Osteocyte (in vitro differentiated cells): Measurements from ENCODE around the gene IER5. TPM values are rescaled to one million over a fixed set of nuclear protein-coding genes. Genes with fewer than 3 reads are reported as not detected.

ENCODE experiments used
- DNase-seq: peaks from one replicate; pipeline ENCODE4 v3.0.0; 2021; ENCODE audit warnings: mixed read lengths; ENCODE audit not compliant: unreplicated experiment; ENCODE audit errors: extremely low spot score
- H3K27ac Mint-ChIP-seq: one replicate; pipeline ENCODE4 v1.8.0; 2021; ENCODE audit warnings: mild to moderate bottlenecking, mixed read lengths; ENCODE audit not compliant: unreplicated experiment
- H3K27me3 Mint-ChIP-seq: one replicate; pipeline ENCODE4 v1.8.0; 2021; ENCODE audit warnings: mixed read lengths; ENCODE audit not compliant: unreplicated experiment
- H3K36me3 Mint-ChIP-seq: one replicate; pipeline ENCODE4 v1.8.0; 2021; ENCODE audit warnings: mixed read lengths; ENCODE audit not compliant: unreplicated experiment
- H3K4me1 Mint-ChIP-seq: one replicate; pipeline ENCODE4 v1.8.0; 2021; ENCODE audit warnings: mixed read lengths; ENCODE audit not compliant: unreplicated experiment
- H3K4me3 Mint-ChIP-seq: one replicate; pipeline ENCODE4 v1.8.0; 2021; ENCODE audit warnings: mild to moderate bottlenecking, moderate library complexity, mixed read lengths; ENCODE audit not compliant: unreplicated experiment
- H3K9me3 Mint-ChIP-seq: one replicate; pipeline ENCODE4 v1.8.0; 2021; ENCODE audit warnings: mixed read lengths; ENCODE audit not compliant: unreplicated experiment
- CTCF ChIP-seq: fragments of 200-600 bp; sonication (generic); IDR thresholded peaks from 2 replicates; pipeline ENCODE4 v1.5.0; 2021; ENCODE audit warnings: antibody characterized with exemption, mild to moderate bottlenecking, moderate library complexity
- total RNA-seq: library from RNA; stranded (reverse); gene quantifications from 2 replicates; pipeline ENCODE4 v1.2.1, GENCODE V29; 2021

The IER5 gene
- total RNA-seq, 1 donor from 2014 or later: 29.8 TPM

GRCh38 chr1:181092056-181092455 is 3.6 kb downstream of the IER5 start:
- Mint-ChIP-seq H3K9me3 (no peaks in the 10 kb centered on the region), H3K36me3 (peaks cover 22% of the 10 kb centered on the region), H3K27me3 (no peaks in the 10 kb centered on the region), H3K4me1 (peaks cover 73% of the 10 kb centered on the region), H3K27ac (peak overlapping the region; percentile 7), H3K4me3 (peak overlapping the region; percentile 99)
- TF ChIP-seq CTCF: no peak
- DNase-seq: no peak

GRCh38 chr1:181092883-181093458 is 4.5 kb downstream of the IER5 start:
- H3K4me3 Mint-ChIP-seq: peak overlapping the region; percentile 68
- H3K27me3 Mint-ChIP-seq: no peaks in the 10 kb centered on the region
- no peak for DNase-seq
- H3K4me1 Mint-ChIP-seq: peaks cover 74% of the 10 kb centered on the region
- no peaks in the 10 kb centered on the region for H3K9me3 Mint-ChIP-seq
- peak overlapping the region; percentile 72 for H3K27ac Mint-ChIP-seq
- TF ChIP-seq CTCF: no peak
- H3K36me3 Mint-ChIP-seq: peaks cover 22% of the 10 kb centered on the region

- H3K9me3 Mint-ChIP-seq: no peaks in the 10 kb centered on the region
- H3K4me3 Mint-ChIP-seq: peak overlapping the region; percentile 56
- no peak for TF ChIP-seq CTCF
- DNase-seq: no peak
- peaks cover 86% of the 10 kb centered on the region for H3K4me1 Mint-ChIP-seq
- peaks cover 22% of the 10 kb centered on the region for H3K36me3 Mint-ChIP-seq
- H3K27ac Mint-ChIP-seq: peak overlapping the region; percentile 94
- H3K27me3 Mint-ChIP-seq: no peaks in the 10 kb centered on the region
Observed at GRCh38 chr1:181094416-181095212, 6.1 kb downstream of the IER5 start.

- no peak for TF ChIP-seq CTCF
- Mint-ChIP-seq H3K4me3 (peak overlapping the region; percentile 56), H3K27ac (peak overlapping the region; percentile 94), H3K9me3 (no peaks in the 10 kb centered on the region), H3K36me3 (peaks cover 20% of the 10 kb centered on the region), H3K4me1 (peaks cover 92% of the 10 kb centered on the region), H3K27me3 (no peaks in the 10 kb centered on the region)
- DNase-seq: no peak
Observed at GRCh38 chr1:181095260-181095659, 6.8 kb downstream of the IER5 start.

GRCh38 chr1:181095763-181096184 is 7.3 kb downstream of the IER5 start:
- H3K4me1 Mint-ChIP-seq: peaks cover 95% of the 10 kb centered on the region
- H3K9me3 Mint-ChIP-seq: no peaks in the 10 kb centered on the region
- peak overlapping the region; percentile 7 for H3K4me3 Mint-ChIP-seq
- H3K27me3 Mint-ChIP-seq: no peaks in the 10 kb centered on the region
- peaks cover 18% of the 10 kb centered on the region for H3K36me3 Mint-ChIP-seq
- peak overlapping the region; percentile 94 for H3K27ac Mint-ChIP-seq
- no peak for TF ChIP-seq CTCF
- DNase-seq: no peak
